Gastrocnemius medialis (tissue), 4 donors: ENCODE results near the gene SUSD1.

Experiments used
- CTCF ChIP-seq, 5 experiments: fragments of 450-650 bp in 3 of 5; fragments of 200-600 bp in 2 of 5; sonication (generic) in 2 of 5; IDR thresholded peaks in 4 of 5; conservative IDR thresholded peaks in 1 of 5; 1 replicate in 4 of 5; 2 replicates in 1 of 5; pipeline ENCODE4 v1.5.1; 2016 to 2019; ENCODE audit warnings: antibody characterized with exemption in 5 of 5, mild to moderate bottlenecking in 3 of 5, moderate library complexity in 3 of 5
- POLR2A ChIP-seq, 2 donors: fragments of 450-650 bp; IDR thresholded peaks; one replicate each; pipeline ENCODE4 v1.6.1; 2017; ENCODE audit warnings: antibody characterized with exemption in 2 of 2, mild to moderate bottlenecking in 2 of 2, moderate library complexity in 2 of 2

GRCh38 chr9:112187404-112187803, 12.3 kb upstream of the SUSD1 start:
- TF ChIP-seq CTCF (IDR thresholded peaks at IDR 0.05 in 4 of 5, conservative IDR thresholded peaks at IDR 0.05 in 1 of 5), result no peak
- TF ChIP-seq POLR2A (IDR thresholded peaks at IDR 0.05), result no peak
